Hypothalamus (tissue), 51 donors: ENCODE data around the gene DEDD2.
A peak's percentile ranks its signal among the peaks of the same experiment; 100 is the strongest.

Source experiments
- DNase-seq, 51 donors: peaks; one replicate each; lab custom pipeline; 2025; lab: John Stamatoyannopoulos, UW

Gene DEDD2

GRCh38 chr19:42151782-42152684, 65.4 kb downstream of the DEDD2 start:
- DNase-seq: no peak

- no peak for DNase-seq
Measured at GRCh38 chr19:42150911-42151361, 66.5 kb downstream of the DEDD2 start.

- peak in 6 of 51 donors; percentile 9 to 27 (median 16) for DNase-seq
Measured at GRCh38 chr19:42150364-42150763, 67.1 kb downstream of the DEDD2 start.

GRCh38 chr19:42149447-42150202, 67.9 kb downstream of the DEDD2 start:
- DNase-seq: no peak
